Ishikawa (cell line): ENCODE results near the gene HYAL4.

Source experiments
- CEBPB ChIP-seq: IDR thresholded peaks from 2 replicates; pipeline ENCODE4 v1.6.1; 2012
- CREB1 ChIP-seq: IDR thresholded peaks from 2 replicates; pipeline ENCODE4 v1.6.1; 2012; ENCODE audit warnings: low read depth
- EP300 ChIP-seq: IDR thresholded peaks from 2 replicates; pipeline ENCODE4 v1.6.1; 2012; ENCODE audit warnings: borderline replicate concordance
- FOXM1 ChIP-seq: IDR thresholded peaks from 2 replicates; pipeline ENCODE4 v1.6.1; 2012; ENCODE audit warnings: low read depth, borderline replicate concordance
- MAX ChIP-seq: IDR thresholded peaks from 2 replicates; pipeline ENCODE4 v1.6.1; 2012
- NFIC ChIP-seq: IDR thresholded peaks from 2 replicates; pipeline ENCODE4 v1.6.1; 2012
- RAD21 ChIP-seq: IDR thresholded peaks from 2 replicates; pipeline ENCODE4 v1.6.1; 2012; ENCODE audit warnings: low read depth
- TCF12 ChIP-seq: IDR thresholded peaks from 2 replicates; pipeline ENCODE4 v1.6.1; 2012; ENCODE audit warnings: low read depth
- TEAD4 ChIP-seq: IDR thresholded peaks from 2 replicates; pipeline ENCODE4 v1.6.1; 2012
- ZBTB7A ChIP-seq: IDR thresholded peaks from 2 replicates; pipeline ENCODE4 v1.6.1; 2012; ENCODE audit warnings: low read depth
- TF ChIP-seq, protein P1 (sequence below): IDR thresholded peaks from 2 replicates; pipeline ENCODE4 v1.6.1; 2012
- TF ChIP-seq, protein P2 (sequence below): IDR thresholded peaks from 2 replicates; pipeline ENCODE4 v1.6.1; 2012; ENCODE audit warnings: low read depth, mild to moderate bottlenecking

HYAL4 gene

DNA sequence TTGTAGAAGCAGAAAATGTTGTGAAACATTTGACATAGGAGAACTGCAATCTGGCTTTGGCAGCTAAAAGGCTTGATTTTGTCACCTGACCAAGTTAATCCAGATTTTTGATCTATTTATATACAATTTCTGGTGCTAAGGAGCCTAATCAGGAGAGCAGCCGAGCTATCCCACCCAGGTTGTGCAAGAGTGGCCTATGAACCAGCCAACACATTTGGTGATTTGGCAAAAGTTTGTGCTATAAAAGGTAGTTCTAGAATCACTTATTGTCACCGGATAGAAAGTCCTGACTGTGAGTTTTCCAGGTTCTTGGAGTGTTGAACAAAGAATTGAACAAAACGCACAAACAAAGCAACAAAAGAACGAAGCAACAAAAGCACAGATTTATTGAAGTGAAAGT lies 78.6 kb downstream of the HYAL4 start:
- TF ChIP-seq TEAD4 (no peak), CEBPB (no peak), RAD21 (no peak), EP300 (no peak), NFIC (no peak), CREB1 (no peak), TCF12 (no peak), MAX (no peak), ZBTB7A (no peak), FOXM1 (no peak)
- TF ChIP-seq, protein P1, sequence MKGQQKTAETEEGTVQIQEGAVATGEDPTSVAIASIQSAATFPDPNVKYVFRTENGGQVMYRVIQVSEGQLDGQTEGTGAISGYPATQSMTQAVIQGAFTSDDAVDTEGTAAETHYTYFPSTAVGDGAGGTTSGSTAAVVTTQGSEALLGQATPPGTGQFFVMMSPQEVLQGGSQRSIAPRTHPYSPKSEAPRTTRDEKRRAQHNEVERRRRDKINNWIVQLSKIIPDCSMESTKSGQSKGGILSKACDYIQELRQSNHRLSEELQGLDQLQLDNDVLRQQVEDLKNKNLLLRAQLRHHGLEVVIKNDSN = no peak
- TF ChIP-seq, protein P2, sequence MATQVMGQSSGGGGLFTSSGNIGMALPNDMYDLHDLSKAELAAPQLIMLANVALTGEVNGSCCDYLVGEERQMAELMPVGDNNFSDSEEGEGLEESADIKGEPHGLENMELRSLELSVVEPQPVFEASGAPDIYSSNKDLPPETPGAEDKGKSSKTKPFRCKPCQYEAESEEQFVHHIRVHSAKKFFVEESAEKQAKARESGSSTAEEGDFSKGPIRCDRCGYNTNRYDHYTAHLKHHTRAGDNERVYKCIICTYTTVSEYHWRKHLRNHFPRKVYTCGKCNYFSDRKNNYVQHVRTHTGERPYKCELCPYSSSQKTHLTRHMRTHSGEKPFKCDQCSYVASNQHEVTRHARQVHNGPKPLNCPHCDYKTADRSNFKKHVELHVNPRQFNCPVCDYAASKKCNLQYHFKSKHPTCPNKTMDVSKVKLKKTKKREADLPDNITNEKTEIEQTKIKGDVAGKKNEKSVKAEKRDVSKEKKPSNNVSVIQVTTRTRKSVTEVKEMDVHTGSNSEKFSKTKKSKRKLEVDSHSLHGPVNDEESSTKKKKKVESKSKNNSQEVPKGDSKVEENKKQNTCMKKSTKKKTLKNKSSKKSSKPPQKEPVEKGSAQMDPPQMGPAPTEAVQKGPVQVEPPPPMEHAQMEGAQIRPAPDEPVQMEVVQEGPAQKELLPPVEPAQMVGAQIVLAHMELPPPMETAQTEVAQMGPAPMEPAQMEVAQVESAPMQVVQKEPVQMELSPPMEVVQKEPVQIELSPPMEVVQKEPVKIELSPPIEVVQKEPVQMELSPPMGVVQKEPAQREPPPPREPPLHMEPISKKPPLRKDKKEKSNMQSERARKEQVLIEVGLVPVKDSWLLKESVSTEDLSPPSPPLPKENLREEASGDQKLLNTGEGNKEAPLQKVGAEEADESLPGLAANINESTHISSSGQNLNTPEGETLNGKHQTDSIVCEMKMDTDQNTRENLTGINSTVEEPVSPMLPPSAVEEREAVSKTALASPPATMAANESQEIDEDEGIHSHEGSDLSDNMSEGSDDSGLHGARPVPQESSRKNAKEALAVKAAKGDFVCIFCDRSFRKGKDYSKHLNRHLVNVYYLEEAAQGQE = no peak

DNA sequence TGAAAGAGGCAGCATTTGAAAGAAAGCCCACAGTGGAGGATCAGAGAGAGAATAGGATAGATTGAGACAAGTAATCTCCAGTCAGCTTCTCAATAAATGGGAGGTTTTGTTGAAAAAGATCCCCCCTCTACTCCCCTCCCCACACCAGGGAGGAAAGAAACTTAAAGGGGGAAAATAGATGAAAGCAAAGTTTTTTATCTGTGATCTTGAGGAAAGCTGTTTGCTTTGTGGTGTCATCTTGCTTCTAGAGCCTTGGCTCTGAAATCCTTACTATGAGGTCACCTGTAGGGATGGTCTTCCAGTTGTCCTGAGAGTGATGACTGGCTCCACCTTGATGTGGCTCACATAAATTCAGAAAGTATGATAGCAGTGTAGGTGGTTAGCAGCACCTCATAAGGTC lies 80.0 kb downstream of the HYAL4 start, which contains the start of gene SPAM1:
TSS of gene SPAM1 (plus strand) at position 301 of the 400 bp plus-strand sequence. CDS start 28,330 bp downstream, outside the sequence.
- TF ChIP-seq CREB1 = no peak
